Kidney epithelial cell (primary cell): ENCODE data around the gene MTAP. TPM values are rescaled to one million over a fixed set of nuclear protein-coding genes. Genes with fewer than 3 reads are reported as not detected.

ENCODE experiments used
- DNase-seq: peaks from one replicate; pipeline ENCODE4 v3.0.0-alpha.2; 2010; ENCODE audit warnings: low read depth
- H3K27me3 ChIP-seq: 2 replicates; pipeline ENCODE4 v1.6.0; 2011; ENCODE audit warnings: low read length; ENCODE audit not compliant: control insufficient read depth, insufficient read depth
- H3K36me3 ChIP-seq: 2 replicates; pipeline ENCODE4 v1.5.1; 2011; ENCODE audit warnings: low read length; ENCODE audit not compliant: control insufficient read depth, insufficient read depth
- H3K4me3 ChIP-seq: 2 replicates; pipeline ENCODE4 v1.5.1; 2011; ENCODE audit warnings: low read depth, mild to moderate bottlenecking, control low read depth, low read length
- CTCF ChIP-seq: IDR thresholded peaks from 2 replicates; pipeline ENCODE4 v1.5.1; 2011; ENCODE audit warnings: mild to moderate bottlenecking, moderate library complexity, low read length, control low read depth, inconsistent platforms; ENCODE audit not compliant: insufficient read depth, poor library complexity, severe bottlenecking
- total RNA-seq: library from RNA; depleted of rRNA; stranded (reverse); fragments of >200 nt; gene quantifications from 2 replicates; pipeline ENCODE4 v1.2.3, GENCODE V29; 2015

Gene MTAP
- total RNA-seq, 1 donor from 2014 or later: 35.1 TPM

GRCh38 chr9:21800931-21801682 is 1.3 kb upstream of the MTAP start:
- peak overlapping the region; percentile 86 for H3K4me3 ChIP-seq
- H3K27me3 ChIP-seq: no peaks in the 10 kb centered on the region
- no peak for DNase-seq
- no peaks in the 10 kb centered on the region for H3K36me3 ChIP-seq
- no peak for TF ChIP-seq CTCF

DNA sequence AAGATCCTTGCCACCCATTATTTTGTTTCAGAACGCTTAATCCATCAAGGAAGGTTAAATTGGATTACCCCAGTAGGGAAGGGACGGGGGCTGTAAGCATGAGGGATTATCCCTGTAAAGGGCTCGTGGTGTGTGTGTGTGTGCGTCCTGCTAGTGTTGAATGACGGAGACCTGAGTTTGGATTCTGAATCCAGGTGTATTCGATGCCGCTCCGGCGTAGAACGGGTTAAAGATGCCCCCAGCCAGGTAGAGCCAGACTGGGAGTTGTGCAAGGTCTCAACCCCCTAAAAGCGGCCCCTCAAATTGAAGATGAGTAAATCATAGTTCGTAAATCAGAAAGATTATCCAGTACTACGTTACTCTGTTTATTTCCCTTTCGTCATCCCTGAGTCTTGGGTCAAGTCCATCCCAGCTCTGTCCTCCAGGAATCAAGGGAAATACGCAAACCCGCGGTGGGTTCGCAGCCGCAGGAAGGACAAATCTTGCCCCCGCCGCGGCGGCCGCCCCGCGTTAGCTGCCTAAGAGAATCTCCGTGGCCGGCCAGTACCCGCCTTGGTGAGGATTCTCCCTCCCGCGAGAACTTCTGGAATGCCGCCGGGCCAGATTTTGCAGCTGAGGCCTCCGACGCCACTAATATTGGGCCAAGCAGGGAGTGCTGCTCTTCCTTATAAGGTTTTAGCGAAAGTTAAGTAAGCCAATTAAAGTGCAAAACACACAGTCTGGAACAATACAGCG is 586 bp upstream of the MTAP start:
- no peak for TF ChIP-seq CTCF
- no peaks in the 10 kb centered on the region for H3K27me3 ChIP-seq

DNA sequence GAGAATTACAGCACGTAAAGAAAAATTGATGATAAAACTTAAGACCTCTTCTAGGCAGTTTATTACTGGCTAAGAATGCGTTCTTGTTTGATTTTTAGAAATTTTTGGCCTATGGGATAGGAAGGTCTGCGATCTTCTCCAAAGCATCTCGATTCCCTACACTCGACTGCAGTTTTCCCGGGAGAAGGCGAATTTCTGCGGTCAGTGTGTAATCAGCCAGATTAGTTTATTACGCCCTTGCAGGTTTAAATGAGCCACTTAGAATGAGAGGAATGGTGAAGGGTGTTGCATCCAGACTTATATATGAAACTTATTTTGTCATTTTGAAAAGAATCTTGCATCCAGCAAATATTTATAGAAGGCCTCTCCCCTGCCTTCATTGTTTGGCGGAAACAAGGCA is 1.2 kb downstream of the MTAP start:
- peak overlapping the region; percentile 86 for H3K4me3 ChIP-seq
- H3K27me3 ChIP-seq: no peaks in the 10 kb centered on the region
- TF ChIP-seq CTCF: no peak
- no peaks in the 10 kb centered on the region for H3K36me3 ChIP-seq
- DNase-seq: no peak

More for the DNA sequence above, 586 bp upstream of the MTAP start:
- Histone ChIP-seq H3K36me3 (no peaks in the 10 kb centered on the region), H3K4me3 (peak overlapping the region; percentile 86)
- no peak for DNase-seq

- no peaks in the 10 kb centered on the region for H3K36me3 ChIP-seq
- no peaks in the 10 kb centered on the region for H3K27me3 ChIP-seq
- peak overlapping the region; percentile 86 for H3K4me3 ChIP-seq
- no peak for DNase-seq
- TF ChIP-seq CTCF: no peak
Measured at GRCh38 chr9:21804331-21804730, 1.9 kb downstream of the MTAP start.

- TF ChIP-seq CTCF: no peak
- Histone ChIP-seq H3K4me3 (no peak overlapping the region), H3K27me3 (no peaks in the 10 kb centered on the region), H3K36me3 (no peaks in the 10 kb centered on the region)
- DNase-seq: no peak
Measured at GRCh38 chr9:21804791-21805190, 2.4 kb downstream of the MTAP start.

- H3K4me3 ChIP-seq: no peak overlapping the region
- TF ChIP-seq CTCF: no peak
- DNase-seq: no peak
- peaks cover 1% of the 10 kb centered on the region for H3K36me3 ChIP-seq
- no peaks in the 10 kb centered on the region for H3K27me3 ChIP-seq
Measured at GRCh38 chr9:21806644-21807043, 4.2 kb downstream of the MTAP start.
